HG03460 (cell line): ENCODE data around the gene COPE.
"Not testable (repeated sequence)": the region's sequence is repeated elsewhere in the genome, so short reads cannot be mapped to it uniquely, and the experiment has no call there.

Source experiments
- ATAC-seq: cut with Tn5 transposase; IDR thresholded peaks from one replicate; pipeline ENCODE4 v1.9.1; 2021; ENCODE audit not compliant: unreplicated experiment

The COPE gene

DNA sequence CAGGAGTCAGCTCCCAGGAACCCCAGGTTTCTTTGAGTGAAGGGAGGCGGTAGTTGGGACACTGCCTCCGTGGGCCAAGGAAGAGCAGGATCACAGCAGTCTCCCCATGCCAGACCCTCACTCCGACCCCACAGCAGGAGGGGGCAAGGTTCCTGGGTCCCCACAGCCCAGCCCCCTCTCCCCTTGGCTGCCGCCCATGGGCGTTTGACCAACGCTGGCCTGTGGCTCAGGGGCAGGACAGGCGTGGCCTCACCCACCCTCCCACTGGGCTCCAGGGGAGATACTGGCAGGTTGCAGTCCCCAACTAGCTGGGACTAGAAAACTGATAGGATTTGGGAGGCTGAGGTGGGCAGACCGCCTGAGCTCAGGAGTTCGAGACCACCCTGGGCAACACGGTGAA, 9.2 kb downstream of the COPE start:
- no peak for ATAC-seq

GRCh38 chr19:18908917-18909619, 10.1 kb downstream of the COPE start:
- ATAC-seq = no peak

DNA sequence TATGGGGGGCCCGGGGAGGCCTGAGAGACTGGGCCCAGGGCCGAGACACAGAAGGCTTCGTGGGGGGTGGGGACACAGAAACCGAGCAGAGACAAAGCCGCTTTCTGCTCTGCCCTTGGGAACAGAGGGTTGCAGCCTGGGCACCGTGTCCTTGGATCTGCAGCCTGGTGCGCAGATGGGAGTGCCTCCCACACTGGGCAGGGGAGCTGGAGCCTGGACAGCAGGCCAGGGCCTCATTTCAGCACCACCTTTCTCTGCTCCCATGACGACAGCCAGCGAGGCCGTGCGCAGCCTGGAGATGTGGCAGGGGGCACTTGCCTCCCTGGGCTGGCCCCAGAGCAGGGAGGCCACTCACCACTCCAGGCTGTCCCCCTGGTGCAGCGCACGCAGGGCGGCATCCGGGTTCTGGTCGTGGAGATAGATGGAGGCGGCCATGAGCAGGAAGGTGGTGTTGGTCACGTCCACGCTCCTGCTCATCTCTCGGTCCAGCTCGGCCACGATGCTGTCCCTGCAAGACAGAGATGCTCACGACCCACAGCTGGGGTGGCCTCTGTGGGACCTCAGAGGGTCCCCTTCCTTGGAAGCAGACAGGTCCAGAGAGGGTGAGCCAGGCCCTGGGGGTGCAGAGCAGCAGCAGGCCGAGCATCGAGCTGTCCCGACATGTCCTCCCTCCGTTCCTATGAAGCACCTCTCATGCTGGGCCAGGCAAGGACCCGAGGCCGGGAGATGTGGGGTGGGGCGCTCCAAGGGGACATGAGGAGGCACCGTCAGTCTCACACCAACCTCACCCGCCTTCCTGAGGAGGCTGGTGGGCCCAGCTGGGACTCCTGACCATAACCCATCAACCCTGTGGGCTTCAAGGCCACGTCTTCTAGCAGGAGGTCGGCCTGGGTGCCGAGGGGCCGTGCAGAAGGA, 12.3 kb downstream of the COPE start:
- no peak for ATAC-seq

DNA sequence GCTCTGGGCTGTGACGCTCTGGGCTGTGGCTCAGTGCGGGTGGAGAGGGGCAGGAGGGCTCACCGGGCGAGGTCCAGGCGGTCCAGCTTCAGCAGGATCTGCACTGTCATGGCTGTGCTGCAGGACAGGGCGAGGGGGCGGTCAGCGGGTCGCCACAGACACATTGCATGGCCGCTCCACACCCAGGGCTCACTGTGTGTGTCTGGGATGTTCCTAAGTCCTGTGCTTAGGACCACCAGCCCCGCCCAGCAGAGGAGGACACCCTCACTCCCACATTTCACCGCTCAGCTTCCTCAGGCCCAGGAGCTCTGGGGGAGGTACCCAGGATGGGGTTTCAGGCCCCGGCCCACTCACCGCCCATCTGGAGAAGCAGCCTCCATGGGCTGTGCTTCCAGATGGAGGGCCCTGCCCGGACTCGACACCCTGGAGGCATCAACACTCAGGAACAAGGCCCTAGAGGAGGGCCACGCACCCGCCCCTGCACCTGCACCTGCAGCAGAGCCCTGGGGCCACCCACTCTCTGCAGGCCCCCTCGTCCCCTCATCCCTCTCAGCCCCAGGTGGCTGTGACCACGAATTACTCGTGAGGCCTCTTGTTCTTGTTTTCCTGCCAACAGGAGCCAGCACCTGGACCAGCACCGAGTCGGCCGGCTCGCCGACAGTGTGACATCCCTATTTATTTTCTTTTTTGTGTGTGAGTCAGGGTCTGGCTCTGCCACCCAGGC, 13.5 kb downstream of the COPE start:
- ATAC-seq = no peak

DNA sequence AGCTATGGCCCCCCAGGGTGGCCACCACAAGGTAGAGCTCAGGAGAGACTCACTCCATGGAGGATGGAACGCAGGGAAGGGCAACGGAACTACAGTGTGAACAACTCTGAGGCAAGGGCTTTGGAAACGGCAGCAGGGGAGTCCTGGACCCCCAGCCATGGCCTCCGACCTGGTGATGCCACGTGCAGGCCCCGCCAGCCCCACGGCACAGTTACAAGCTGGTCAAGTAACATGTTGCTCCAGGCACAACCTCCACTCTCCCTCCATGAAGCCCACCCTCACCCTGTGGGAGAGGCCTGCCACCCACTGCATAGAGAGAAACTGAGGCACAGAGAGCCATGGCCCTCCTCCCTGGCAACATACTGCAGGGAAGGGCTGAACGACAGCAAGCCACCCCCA, 14.1 kb downstream of the COPE start:
- ATAC-seq = no peak

- no peak for ATAC-seq
Measured at GRCh38 chr19:18904334-18905057, 14.7 kb downstream of the COPE start.

GRCh38 chr19:18903156-18904037, 15.8 kb downstream of the COPE start:
- ATAC-seq = no peak

DNA sequence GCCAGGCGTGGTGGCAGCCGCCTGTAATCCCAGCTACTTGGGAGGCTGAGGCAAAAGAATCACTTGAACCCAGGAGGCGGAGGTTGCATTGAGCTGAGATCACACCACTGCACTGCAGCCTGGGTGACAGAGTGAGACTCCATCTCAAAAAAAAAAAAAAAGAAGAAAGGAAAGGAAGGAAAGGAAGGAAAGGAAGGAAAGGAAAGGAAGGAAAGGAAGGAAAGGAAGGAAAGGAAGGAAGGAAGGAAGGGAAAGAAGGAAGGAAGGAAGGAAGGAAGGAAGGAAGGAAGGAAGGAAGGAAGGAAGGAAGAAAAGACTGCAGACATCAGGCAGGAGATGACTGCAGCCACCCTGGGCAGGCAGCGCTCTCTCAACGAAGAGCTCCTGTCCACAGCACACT, 16.7 kb downstream of the COPE start:
- not testable (repeated sequence) for ATAC-seq

GRCh38 chr19:18901491-18901890, 17.7 kb downstream of the COPE start:
- ATAC-seq = no peak

GRCh38 chr19:18900700-18901481, 18.3 kb downstream of the COPE start:
- ATAC-seq = no peak

GRCh38 chr19:18899624-18900560, 19.3 kb downstream of the COPE start:
- ATAC-seq = no peak

DNA sequence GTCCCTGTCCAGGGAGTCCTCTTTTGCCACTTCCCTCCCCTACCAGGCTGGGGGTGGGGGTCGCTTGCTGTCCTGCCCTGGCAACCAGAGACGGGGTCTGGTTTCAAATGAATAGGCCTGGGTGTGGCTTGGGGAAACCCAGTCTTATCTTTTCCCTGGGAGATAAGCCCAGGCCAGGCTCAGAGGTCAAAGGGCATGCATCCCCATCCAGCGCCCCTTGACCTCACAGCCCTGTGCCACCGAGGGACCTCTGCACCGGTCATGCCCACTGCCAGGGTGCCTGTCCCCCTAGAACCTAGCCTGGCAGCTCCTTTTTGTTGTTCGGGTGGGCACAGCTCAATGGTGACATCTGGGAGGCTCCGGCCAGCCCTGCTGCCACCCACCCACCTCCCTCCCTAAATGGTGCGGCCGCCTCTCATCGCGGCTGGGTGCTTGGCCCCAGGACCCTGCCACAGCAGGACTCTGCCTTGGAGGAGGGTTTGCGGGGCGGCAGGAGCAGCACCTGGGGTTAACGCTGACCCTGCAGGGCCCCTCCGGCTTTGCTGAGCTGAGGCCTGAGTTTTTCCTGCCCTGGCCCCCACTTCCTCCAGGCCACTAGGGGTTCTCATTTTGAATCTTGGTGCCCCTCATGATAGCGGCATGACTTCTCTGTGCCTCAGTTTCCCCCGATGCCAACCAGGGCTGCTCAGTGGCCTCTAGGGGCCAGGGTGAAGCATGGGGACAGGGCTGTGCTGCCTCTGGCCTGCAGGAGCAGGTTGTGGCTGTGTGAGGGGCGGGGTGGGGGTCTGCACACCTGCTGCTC, 20.4 kb downstream of the COPE start:
- ATAC-seq = no peak

- ATAC-seq = no peak
Measured at GRCh38 chr19:18898081-18898606, 21.0 kb downstream of the COPE start.

DNA sequence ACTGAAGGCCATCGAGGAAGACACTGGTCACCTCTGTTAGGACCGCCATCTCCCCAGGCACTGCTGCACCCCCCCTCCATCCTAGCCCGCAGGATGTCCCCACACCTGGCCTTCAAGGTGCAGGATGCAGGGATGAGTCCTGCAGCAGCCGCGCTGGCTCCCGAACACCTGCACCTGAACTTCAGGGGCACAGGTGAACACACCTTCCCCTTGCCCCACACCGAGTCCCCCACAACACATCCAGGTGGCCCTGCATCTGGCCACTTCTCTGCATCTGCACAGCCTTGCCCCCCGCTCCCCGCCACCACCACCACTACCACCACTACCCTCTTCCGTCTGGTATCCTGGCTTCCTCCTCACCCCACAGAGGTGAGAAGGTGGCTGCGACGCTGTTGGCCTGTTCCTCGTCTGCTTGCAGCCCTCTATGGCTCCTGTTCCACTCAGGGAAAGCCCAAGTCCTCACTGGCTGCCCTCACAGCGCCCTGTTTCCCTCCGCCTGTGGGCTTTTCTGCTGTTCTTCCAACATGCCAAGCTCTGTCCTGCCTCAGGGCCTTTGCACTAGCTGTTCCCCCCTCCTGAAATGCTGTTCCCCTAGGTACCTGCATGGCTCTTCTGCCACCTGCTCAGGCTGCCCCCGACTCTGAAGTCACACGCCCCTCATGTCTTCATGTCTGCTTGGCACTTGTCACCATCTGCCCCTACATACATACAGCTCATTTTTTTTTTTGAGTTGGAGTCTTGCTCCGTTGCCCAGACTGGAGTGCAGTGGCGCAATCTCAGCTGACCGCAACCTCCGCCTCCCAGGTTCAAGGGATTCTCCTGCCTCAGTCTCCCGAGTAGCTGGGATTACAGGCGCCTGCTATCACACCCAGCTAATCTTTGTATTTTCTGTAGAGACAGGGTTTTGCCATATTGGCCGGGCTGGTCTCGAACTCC, 21.8 kb downstream of the COPE start:
- no peak for ATAC-seq

GRCh38 chr19:18896421-18896841, 22.8 kb downstream of the COPE start:
- no peak for ATAC-seq

GRCh38 chr19:18895824-18896341, 23.3 kb downstream of the COPE start, which contains the start of gene CERS1:
TSS of gene CERS1 (minus strand) at chr19:18896158. CDS start at chr19:18896072, 86 bp downstream.
- no peak for ATAC-seq
